ENCODE measurements around the gene DIPK1B. TPM values are rescaled to one million over a fixed set of nuclear protein-coding genes. Genes with fewer than 3 reads are reported as not detected.

The DIPK1B gene
- total RNA-seq, 1 donor from 2014 or later, result not detected

- peak; percentile 4 for TF ChIP-seq CTCF (IDR thresholded peaks at IDR 0.05; ENCODE audit: insufficient read depth, low read length, severe bottlenecking)
- peaks cover 19% of the 10 kb centered on the region for H3K36me3 ChIP-seq (ENCODE audit: control insufficient read depth, insufficient read depth, low read length)
- DNase-seq (ENCODE audit: low read depth), result no peak
- FAIRE-seq, result no peak
- H3K27me3 ChIP-seq (ENCODE audit: control insufficient read depth, insufficient read depth, low read length), result no peaks in the 10 kb centered on the region
- H3K4me3 ChIP-seq (ENCODE audit: low read depth, low read length), result peak overlapping the region; percentile 96
These were observed 16.3 kb downstream of the DIPK1B start for GRCh38 chr9:136728548-136729123.

GRCh38 chr9:136729144-136729543 is 16.8 kb downstream of the DIPK1B start:
- TF ChIP-seq CTCF (IDR thresholded peaks at IDR 0.05; ENCODE audit: insufficient read depth, low read length, severe bottlenecking), result no peak
- FAIRE-seq, result no peak
- H3K27me3 ChIP-seq (ENCODE audit: control insufficient read depth, insufficient read depth, low read length), result no peaks in the 10 kb centered on the region
- peak overlapping the region; percentile 96 for H3K4me3 ChIP-seq (ENCODE audit: low read depth, low read length)
- no peak for DNase-seq (ENCODE audit: low read depth)
- peaks cover 15% of the 10 kb centered on the region for H3K36me3 ChIP-seq (ENCODE audit: control insufficient read depth, insufficient read depth, low read length)

- H3K36me3 ChIP-seq (ENCODE audit: control insufficient read depth, insufficient read depth, low read length), result peaks cover 13% of the 10 kb centered on the region
- FAIRE-seq (no peak), DNase-seq (ENCODE audit: low read depth) (no peak)
- no peak overlapping the region for H3K4me3 ChIP-seq (ENCODE audit: low read depth, low read length)
- no peak for TF ChIP-seq CTCF (IDR thresholded peaks at IDR 0.05; ENCODE audit: insufficient read depth, low read length, severe bottlenecking)
- no peaks in the 10 kb centered on the region for H3K27me3 ChIP-seq (ENCODE audit: control insufficient read depth, insufficient read depth, low read length)
These were observed 17.6 kb downstream of the DIPK1B start for GRCh38 chr9:136729926-136730325.

GRCh38 chr9:136732444-136733178 is 20.2 kb downstream of the DIPK1B start:
- FAIRE-seq (no peak), DNase-seq (ENCODE audit: low read depth) (no peak)
- no peak for TF ChIP-seq CTCF (IDR thresholded peaks at IDR 0.05; ENCODE audit: insufficient read depth, low read length, severe bottlenecking)
- Histone ChIP-seq H3K27me3 (ENCODE audit: control insufficient read depth, insufficient read depth, low read length) (no peaks in the 10 kb centered on the region), H3K36me3 (ENCODE audit: control insufficient read depth, insufficient read depth, low read length) (no peaks in the 10 kb centered on the region), H3K4me3 (ENCODE audit: low read depth, low read length) (no peak overlapping the region)

GRCh38 chr9:136733611-136734010 is 21.2 kb downstream of the DIPK1B start:
- no peak for FAIRE-seq
- no peaks in the 10 kb centered on the region for H3K27me3 ChIP-seq (ENCODE audit: control insufficient read depth, insufficient read depth, low read length)
- no peak for TF ChIP-seq CTCF (IDR thresholded peaks at IDR 0.05; ENCODE audit: insufficient read depth, low read length, severe bottlenecking)
- H3K36me3 ChIP-seq (ENCODE audit: control insufficient read depth, insufficient read depth, low read length), result no peaks in the 10 kb centered on the region
- H3K4me3 ChIP-seq (ENCODE audit: low read depth, low read length), result no peak overlapping the region
- DNase-seq (ENCODE audit: low read depth), result no peak

Data from bronchial epithelial cell (primary cell).